GM06990 (cell line): Measurements from ENCODE around the gene GPRC5A.

Experiments
- DNase-seq: peaks from one replicate; pipeline ENCODE4 v3.0.0-alpha.2; 2011; ENCODE audit not compliant: insufficient read length; ENCODE audit errors: extremely low read depth
- H3K27me3 ChIP-seq: replicated peaks from 2 replicates; pipeline ENCODE4 v1.6.0; 2011; ENCODE audit warnings: low read length; ENCODE audit not compliant: control insufficient read depth, insufficient read depth
- H3K36me3 ChIP-seq: 2 replicates; pipeline ENCODE4 v1.5.1; 2011; ENCODE audit warnings: low read length; ENCODE audit not compliant: control insufficient read depth, insufficient read depth
- H3K4me3 ChIP-seq: replicated peaks from 2 replicates; pipeline ENCODE4 v1.5.1; 2011; ENCODE audit warnings: low read depth, mild to moderate bottlenecking, control low read depth, low read length
- TF ChIP-seq, protein P1 (sequence below): IDR thresholded peaks from 2 replicates; pipeline ENCODE4 v1.5.1; 2011; ENCODE audit warnings: low read length, control low read depth, mild to moderate bottlenecking, inconsistent platforms; ENCODE audit not compliant: insufficient read depth, poor library complexity, severe bottlenecking

The GPRC5A gene

DNA sequence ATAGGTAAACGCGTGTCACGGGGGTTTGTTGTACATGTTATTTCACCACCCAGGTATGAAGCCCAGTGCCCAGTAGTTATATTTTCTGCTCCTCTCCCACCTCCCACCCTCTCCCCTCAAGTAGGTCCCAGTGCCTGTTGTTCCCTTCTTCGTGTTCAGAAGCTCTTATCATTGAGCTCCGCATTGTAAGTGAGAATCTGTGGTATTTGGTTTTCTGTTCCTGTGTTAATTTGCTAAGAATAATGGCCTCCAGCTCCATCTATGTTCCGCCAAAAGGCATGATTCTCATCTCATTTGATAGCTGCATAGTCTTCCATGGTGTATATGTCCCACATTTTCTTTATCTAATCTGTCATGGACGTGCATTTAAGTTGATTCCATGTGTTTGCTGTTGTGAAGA, 67.5 kb downstream of the GPRC5A start:
- no peak for DNase-seq
- Histone ChIP-seq H3K36me3 (no peaks in the 10 kb centered on the region), H3K4me3 (no peak overlapping the region), H3K27me3 (no peaks in the 10 kb centered on the region)
- TF ChIP-seq, protein P1, sequence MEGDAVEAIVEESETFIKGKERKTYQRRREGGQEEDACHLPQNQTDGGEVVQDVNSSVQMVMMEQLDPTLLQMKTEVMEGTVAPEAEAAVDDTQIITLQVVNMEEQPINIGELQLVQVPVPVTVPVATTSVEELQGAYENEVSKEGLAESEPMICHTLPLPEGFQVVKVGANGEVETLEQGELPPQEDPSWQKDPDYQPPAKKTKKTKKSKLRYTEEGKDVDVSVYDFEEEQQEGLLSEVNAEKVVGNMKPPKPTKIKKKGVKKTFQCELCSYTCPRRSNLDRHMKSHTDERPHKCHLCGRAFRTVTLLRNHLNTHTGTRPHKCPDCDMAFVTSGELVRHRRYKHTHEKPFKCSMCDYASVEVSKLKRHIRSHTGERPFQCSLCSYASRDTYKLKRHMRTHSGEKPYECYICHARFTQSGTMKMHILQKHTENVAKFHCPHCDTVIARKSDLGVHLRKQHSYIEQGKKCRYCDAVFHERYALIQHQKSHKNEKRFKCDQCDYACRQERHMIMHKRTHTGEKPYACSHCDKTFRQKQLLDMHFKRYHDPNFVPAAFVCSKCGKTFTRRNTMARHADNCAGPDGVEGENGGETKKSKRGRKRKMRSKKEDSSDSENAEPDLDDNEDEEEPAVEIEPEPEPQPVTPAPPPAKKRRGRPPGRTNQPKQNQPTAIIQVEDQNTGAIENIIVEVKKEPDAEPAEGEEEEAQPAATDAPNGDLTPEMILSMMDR, result no peak

DNA sequence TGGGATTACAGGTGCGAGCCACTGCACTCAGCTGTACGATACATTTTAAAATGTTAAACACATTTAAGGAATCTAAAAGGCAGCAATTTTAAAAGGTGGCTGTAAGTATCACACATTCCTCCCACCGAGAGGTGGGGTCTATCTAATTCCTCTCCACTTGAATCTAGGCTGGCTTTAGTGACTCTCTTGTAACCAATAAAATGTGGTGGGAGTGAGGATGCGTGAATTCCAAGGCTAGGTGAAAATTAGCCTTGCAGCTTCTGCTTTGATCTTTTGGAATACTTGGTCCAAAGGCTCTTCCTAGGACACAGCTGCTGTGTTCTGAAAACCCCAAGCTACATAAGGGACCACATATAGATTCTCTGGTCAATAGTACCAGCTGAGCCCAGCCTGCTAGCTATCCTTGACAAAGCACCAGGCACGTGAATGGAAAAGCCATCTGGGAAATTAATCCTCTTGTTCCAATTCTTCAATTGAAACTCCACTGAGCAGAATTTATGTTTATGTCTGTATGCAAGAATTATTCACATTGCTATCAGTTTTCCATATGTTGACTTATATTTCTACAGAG, 69.4 kb downstream of the GPRC5A start:
- no peak for DNase-seq
- Histone ChIP-seq H3K27me3 (no peaks in the 10 kb centered on the region; the same call in 1 of the 2 replicates), H3K4me3 (no peak overlapping the region), H3K36me3 (no peaks in the 10 kb centered on the region)
- TF ChIP-seq, protein P1, result no peak

DNA sequence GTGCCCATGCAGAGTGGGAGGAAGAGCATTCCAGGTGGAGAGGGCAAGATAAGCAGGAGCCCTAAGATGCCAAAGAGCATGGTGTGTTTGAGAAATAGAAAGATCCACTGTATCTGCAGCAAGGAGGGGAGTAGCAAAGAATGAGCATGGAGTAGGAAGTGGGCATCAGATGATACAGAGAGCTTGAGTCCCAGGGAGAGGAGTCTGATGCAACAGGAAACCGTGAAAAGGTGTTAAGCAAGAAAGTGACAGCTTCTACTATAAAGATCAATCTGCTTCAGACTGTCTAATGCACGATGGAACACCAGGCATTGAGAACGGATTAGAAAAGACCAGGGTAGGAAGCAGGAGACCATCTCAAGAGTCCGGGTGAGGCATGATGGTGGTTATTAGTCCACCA, 72.9 kb downstream of the GPRC5A start:
- TF ChIP-seq, protein P1, result no peak
- Histone ChIP-seq H3K27me3 (no peaks in the 10 kb centered on the region; the same call in 1 of the 2 replicates), H3K4me3 (no peak overlapping the region), H3K36me3 (no peaks in the 10 kb centered on the region)
- no peak for DNase-seq

DNA sequence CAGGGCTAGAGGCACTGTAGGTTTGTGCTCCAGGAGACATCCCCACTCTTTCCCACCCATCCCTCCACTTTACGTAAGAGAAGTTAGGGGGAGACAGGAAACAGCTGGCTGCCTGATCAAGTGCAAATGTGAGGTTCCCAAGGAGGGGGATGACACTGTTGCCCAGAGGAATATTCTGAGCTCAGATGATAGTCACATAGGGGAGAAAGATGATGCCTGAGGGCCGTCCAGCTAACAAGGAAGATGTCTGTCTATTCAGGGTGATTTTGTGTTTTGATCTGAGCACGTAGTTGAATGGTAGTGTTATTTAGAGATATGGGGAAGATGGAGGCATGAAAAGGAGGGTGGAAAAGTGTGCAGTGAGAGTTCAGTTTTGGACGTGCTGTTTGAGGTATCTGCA, 74.5 kb downstream of the GPRC5A start:
- Histone ChIP-seq H3K36me3 (no peaks in the 10 kb centered on the region), H3K4me3 (no peak overlapping the region), H3K27me3 (no peaks in the 10 kb centered on the region; the same call in 1 of the 2 replicates)
- TF ChIP-seq, protein P1, result no peak
- DNase-seq, result no peak
